MCF 10A (cell line): ENCODE data around the gene VSTM1. TPM values are rescaled to one million over a fixed set of nuclear protein-coding genes. Genes with fewer than 3 reads are reported as not detected.

ENCODE experiments used
- BruUV-seq: library from RNA; stranded (reverse); fragments of 400-500 nt; replicated peaks from 2 replicates; lab custom pipeline; 2021; lab: Mats Ljungman, UMichigan
- CTCF ChIA-PET: fragments of 300-600 bp; sonication (Branson Sonifier 250); formaldehyde crosslinking; extraction: SDS; loops from one replicate; lab custom pipeline; 2021; ENCODE audit warnings: antibody characterized with exemption, inconsistent platforms; lab: Yijun Ruan, JAX
- POLR2A ChIA-PET: fragments of 300-600, 350-650 bp; sonication (Branson Sonifier 250); formaldehyde crosslinking; extraction: SDS; loops from one replicate; lab custom pipeline; 2020; ENCODE audit warnings: antibody characterized with exemption, inconsistent platforms; lab: Yijun Ruan, JAX
- DNase-seq: peaks from one replicate; pipeline ENCODE4 v3.0.0-alpha.2; 2018; ENCODE audit not compliant: unreplicated experiment
- H3K27ac Mint-ChIP-seq: one replicate; pipeline ENCODE4 v1.8.0; 2022; ENCODE audit warnings: mild to moderate bottlenecking, low read depth, mixed read lengths; ENCODE audit not compliant: unreplicated experiment
- H3K27me3 Mint-ChIP-seq: one replicate; pipeline ENCODE4 v1.8.0; 2022; ENCODE audit warnings: mixed read lengths; ENCODE audit not compliant: insufficient read depth, unreplicated experiment
- H3K36me3 Mint-ChIP-seq: one replicate; pipeline ENCODE4 v1.8.0; 2022; ENCODE audit warnings: mild to moderate bottlenecking, moderate library complexity, mixed read lengths; ENCODE audit not compliant: insufficient read depth, unreplicated experiment
- H3K4me1 Mint-ChIP-seq: one replicate; pipeline ENCODE4 v1.8.0; 2022; ENCODE audit warnings: mixed read lengths; ENCODE audit not compliant: insufficient read depth, unreplicated experiment
- H3K4me3 Mint-ChIP-seq: one replicate; pipeline ENCODE4 v1.8.0; 2022; ENCODE audit warnings: mild to moderate bottlenecking, moderate library complexity, mixed read lengths; ENCODE audit not compliant: unreplicated experiment
- H3K9me3 Mint-ChIP-seq: one replicate; pipeline ENCODE4 v1.8.0; 2022; ENCODE audit warnings: mixed read lengths; ENCODE audit not compliant: unreplicated experiment
- intact Hi-C: fragments of 100-400 bp; cut with micrococcal nuclease; formaldehyde crosslinking; loops from 2 replicates; pipeline ENCODE4 v1.14.1; 2022
- total RNA-seq: library from RNA; stranded (reverse); gene quantifications from 2 replicates; pipeline ENCODE4 v1.2.3, GENCODE V29; 2022
- TF ChIP-seq, protein P1 (sequence below): fragments of 200-600 bp; IDR thresholded peaks from one replicate; pipeline ENCODE4 v1.8.0; 2022; ENCODE audit warnings: antibody characterized with exemption, mild to moderate bottlenecking; ENCODE audit not compliant: unreplicated experiment

VSTM1 gene
- total RNA-seq, 1 experiment from 2014 or later = not detected

DNA sequence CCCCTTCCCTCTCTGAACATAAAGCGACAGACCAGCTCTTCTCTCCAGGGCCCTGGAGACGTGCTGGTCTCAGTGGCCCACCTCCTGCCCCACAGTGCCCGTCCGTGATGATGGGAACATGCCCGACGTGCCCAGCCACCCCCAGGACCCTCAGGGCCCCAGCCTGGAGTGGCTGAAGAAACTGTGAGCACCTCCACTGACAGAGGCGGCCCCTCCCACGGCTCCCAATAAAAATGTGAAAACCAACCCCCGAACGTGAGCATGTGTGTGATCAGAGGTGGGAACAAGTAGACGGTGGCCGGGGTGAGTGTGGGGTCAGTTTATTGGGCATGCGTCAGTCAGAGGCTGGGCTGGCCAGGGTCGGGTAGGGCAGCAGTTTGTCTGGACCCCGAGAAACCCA, 43.0 kb upstream of the VSTM1 start:
- H3K27me3 Mint-ChIP-seq = no peaks in the 10 kb centered on the region
- H3K9me3 Mint-ChIP-seq = no peaks in the 10 kb centered on the region
- TF ChIP-seq, protein P1, sequence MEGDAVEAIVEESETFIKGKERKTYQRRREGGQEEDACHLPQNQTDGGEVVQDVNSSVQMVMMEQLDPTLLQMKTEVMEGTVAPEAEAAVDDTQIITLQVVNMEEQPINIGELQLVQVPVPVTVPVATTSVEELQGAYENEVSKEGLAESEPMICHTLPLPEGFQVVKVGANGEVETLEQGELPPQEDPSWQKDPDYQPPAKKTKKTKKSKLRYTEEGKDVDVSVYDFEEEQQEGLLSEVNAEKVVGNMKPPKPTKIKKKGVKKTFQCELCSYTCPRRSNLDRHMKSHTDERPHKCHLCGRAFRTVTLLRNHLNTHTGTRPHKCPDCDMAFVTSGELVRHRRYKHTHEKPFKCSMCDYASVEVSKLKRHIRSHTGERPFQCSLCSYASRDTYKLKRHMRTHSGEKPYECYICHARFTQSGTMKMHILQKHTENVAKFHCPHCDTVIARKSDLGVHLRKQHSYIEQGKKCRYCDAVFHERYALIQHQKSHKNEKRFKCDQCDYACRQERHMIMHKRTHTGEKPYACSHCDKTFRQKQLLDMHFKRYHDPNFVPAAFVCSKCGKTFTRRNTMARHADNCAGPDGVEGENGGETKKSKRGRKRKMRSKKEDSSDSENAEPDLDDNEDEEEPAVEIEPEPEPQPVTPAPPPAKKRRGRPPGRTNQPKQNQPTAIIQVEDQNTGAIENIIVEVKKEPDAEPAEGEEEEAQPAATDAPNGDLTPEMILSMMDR = no peak
- DNase-seq = no peak
- CTCF ChIA-PET = interaction anchor here (0.6 to 0.7 kb wide), 2 partner anchors 80 to 255 kb away, joined by 3 read pairs; no protein-coding TSS in a partner anchor
- POLR2A ChIA-PET = interaction anchor here (2.1 to 2.5 kb wide), 2 partner anchors 9 to 30 kb away, joined by 4 to 11 read pairs; partner anchors contain the start of genes PRPF31 and TFPT
- intact Hi-C loops = loop anchor here (10.0 kb wide), 1 partner anchor 242 kb away; the partner anchor contains the start of gene MYADM
- no TSS peak for BruUV-seq
- H3K36me3 Mint-ChIP-seq = peaks cover 61% of the 10 kb centered on the region
- no peak overlapping the region for H3K4me3 Mint-ChIP-seq
- H3K4me1 Mint-ChIP-seq = peaks cover 11% of the 10 kb centered on the region
- no peak overlapping the region for H3K27ac Mint-ChIP-seq

DNA sequence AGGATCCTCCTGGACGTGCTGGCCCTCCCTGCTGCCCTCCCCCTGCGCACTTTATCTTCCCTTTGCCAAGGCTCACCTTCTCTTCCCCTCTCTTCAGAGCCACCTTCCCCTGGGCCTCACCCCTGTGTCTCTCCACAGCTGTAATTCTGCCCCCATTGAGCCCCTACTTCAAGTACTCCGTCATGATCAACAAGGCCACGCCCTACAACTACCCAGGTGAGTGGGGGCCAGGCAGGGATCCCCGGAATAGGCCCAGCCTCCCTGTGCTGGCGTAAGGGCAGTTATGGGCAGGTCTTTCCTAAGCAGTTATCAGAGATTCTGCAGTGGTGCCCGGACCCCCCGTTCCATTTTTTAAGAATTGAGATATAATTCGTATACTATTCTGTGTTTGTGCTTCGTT, 42.1 kb upstream of the VSTM1 start:
- intact Hi-C loops = loop anchor here (10.0 kb wide), 1 partner anchor 241 kb away; the partner anchor contains the start of gene MYADM
- Mint-ChIP-seq H3K27ac (peak overlapping the region; percentile 37), H3K4me1 (peaks cover 11% of the 10 kb centered on the region), H3K36me3 (peaks cover 54% of the 10 kb centered on the region), H3K4me3 (peak overlapping the region; percentile 16), H3K9me3 (no peaks in the 10 kb centered on the region), H3K27me3 (no peaks in the 10 kb centered on the region)
- TF ChIP-seq, protein P1 = no peak
- CTCF ChIA-PET = no interaction called here
- no peak for DNase-seq
- POLR2A ChIA-PET = interaction anchor here (2.1 to 2.5 kb wide), 2 partner anchors 10 to 31 kb away, joined by 4 to 11 read pairs; partner anchors contain the start of genes PRPF31 and TFPT
- BruUV-seq = no TSS peak

DNA sequence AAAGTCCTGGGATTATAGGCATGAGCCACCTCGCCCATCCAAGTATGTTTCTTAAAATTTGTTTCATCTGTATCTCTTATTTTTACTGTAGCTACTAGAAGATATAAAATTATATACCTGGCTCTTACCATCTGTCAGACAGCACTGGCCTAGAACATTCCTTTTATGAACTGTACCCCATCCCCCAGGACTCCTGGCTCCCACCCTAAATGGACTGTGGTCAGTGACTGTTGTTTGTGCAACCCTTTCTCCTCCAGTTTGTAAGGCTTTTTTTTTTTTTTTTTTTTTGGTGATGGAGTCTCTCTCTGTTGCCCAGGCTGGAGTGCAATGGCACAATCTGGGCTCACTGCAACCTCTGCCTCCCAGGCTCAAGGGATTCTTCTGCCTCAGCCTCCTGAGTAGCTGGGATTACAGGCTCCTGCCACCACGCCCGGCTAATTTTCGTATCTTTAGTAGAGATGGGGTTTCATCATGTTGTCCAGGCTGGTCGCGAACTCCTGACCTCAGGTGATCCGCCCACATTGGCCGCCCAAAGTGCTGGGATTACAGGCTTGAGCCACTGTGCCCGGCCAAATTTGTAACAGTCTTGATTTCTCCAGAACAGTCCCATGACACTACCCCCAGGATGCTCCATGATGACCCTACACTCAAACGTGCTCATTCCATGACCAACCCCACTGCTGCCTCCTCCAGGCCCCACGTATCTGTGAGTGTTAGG, 41.5 kb upstream of the VSTM1 start:
- POLR2A ChIA-PET = interaction anchor here (2.5 to 4.0 kb wide), 2 partner anchors 11 kb away, joined by 11 to 45 read pairs; partner anchors contain the start of genes PRPF31 and TFPT
- TF ChIP-seq, protein P1 = no peak
- H3K4me1 Mint-ChIP-seq = peaks cover 11% of the 10 kb centered on the region
- H3K4me3 Mint-ChIP-seq = peak overlapping the region; percentile 99
- H3K36me3 Mint-ChIP-seq = peaks cover 48% of the 10 kb centered on the region
- no peak for DNase-seq
- intact Hi-C loops = loop anchor here (10.0 kb wide), 1 partner anchor 240 kb away; the partner anchor contains the start of gene MYADM
- peak overlapping the region; percentile 37 for H3K27ac Mint-ChIP-seq
- H3K9me3 Mint-ChIP-seq = no peaks in the 10 kb centered on the region
- CTCF ChIA-PET = interaction anchor here (0.7 kb wide), 1 partner anchor 51 kb away, joined by 4 read pairs; no protein-coding TSS in a partner anchor
- H3K27me3 Mint-ChIP-seq = no peaks in the 10 kb centered on the region
- no TSS peak for BruUV-seq
